ENCODE measurements around the gene RBM23. TPM values are rescaled to one million over a fixed set of nuclear protein-coding genes. Genes with fewer than 3 reads are reported as not detected.

Gene RBM23
- total RNA-seq, 1 experiment from 2014 or later, result 78.9 TPM

- Histone ChIP-seq H3K79me2 (ENCODE audit: low read length) (peaks cover 5% of the 10 kb centered on the region; the same call in 1 of the 2 replicates), H3K9me2 (replicated peaks; ENCODE audit: low read length) (no peaks in the 10 kb centered on the region), H3K9me3 (ENCODE audit: low read length) (no peaks in the 10 kb centered on the region), H3K36me3 (ENCODE audit: low read depth, low read length) (peaks cover 27% of the 10 kb centered on the region; the same call in 1 of the 2 replicates), H2AFZ (ENCODE audit: low read length) (no peak overlapping the region), H3K27ac (ENCODE audit: low read length) (no peak overlapping the region), H3K4me2 (ENCODE audit: low read length) (no peak overlapping the region), H3K4me3 (ENCODE audit: low read length) (no peak overlapping the region), H3K4me1 (ENCODE audit: insufficient read depth, low read length) (peaks cover 14% of the 10 kb centered on the region; the same call in 1 of the 2 replicates), H3K9ac (ENCODE audit: low read length) (no peak overlapping the region), H4K20me1 (ENCODE audit: low read length) (no peaks in the 10 kb centered on the region), H3K27me3 (ENCODE audit: low read length) (no peaks in the 10 kb centered on the region), H3F3A (ENCODE audit: low read length, unreplicated experiment) (no peaks in the 10 kb centered on the region)
- DNase-seq (no peak), ATAC-seq (no peak)
- BruUV-seq (replicated peaks), result no TSS peak
- CTCF ChIA-PET, result no interaction called here
- TF ChIP-seq EZH2 (IDR thresholded peaks at IDR 0.05; ENCODE audit: low read length, unreplicated experiment) (no peak), EZH2phosphoT487 (IDR thresholded peaks at IDR 0.05; ENCODE audit: borderline replicate concordance, low read length) (no peak), CTCF (conservative IDR thresholded peaks at IDR 0.05; ENCODE audit: low read depth, low read length) (no peak)
- intact Hi-C loops (cut with micrococcal nuclease), result no loop called here
- POLR2A ChIA-PET (ENCODE audit: unreplicated experiment), result no interaction called here
These were observed 40.4 kb downstream of the RBM23 start for GRCh38 chr14:22878271-22879246.

GRCh38 chr14:22877000-22877501 lies 41.9 kb downstream of the RBM23 start:
- Histone ChIP-seq H3K27me3 (ENCODE audit: low read length) (no peaks in the 10 kb centered on the region), H3K27ac (ENCODE audit: low read length) (no peak overlapping the region), H3K9me2 (replicated peaks; ENCODE audit: low read length) (no peaks in the 10 kb centered on the region), H3K9me3 (ENCODE audit: low read length) (no peaks in the 10 kb centered on the region), H3K4me2 (ENCODE audit: low read length) (no peak overlapping the region), H3F3A (ENCODE audit: low read length, unreplicated experiment) (no peaks in the 10 kb centered on the region), H3K4me3 (ENCODE audit: low read length) (no peak overlapping the region), H2AFZ (ENCODE audit: low read length) (no peak overlapping the region), H3K4me1 (ENCODE audit: insufficient read depth, low read length) (peaks cover 12% of the 10 kb centered on the region; the same call in 1 of the 2 replicates), H4K20me1 (ENCODE audit: low read length) (no peaks in the 10 kb centered on the region), H3K9ac (ENCODE audit: low read length) (no peak overlapping the region), H3K79me2 (ENCODE audit: low read length) (peaks cover 19% of the 10 kb centered on the region), H3K36me3 (ENCODE audit: low read depth, low read length) (peaks cover 27% of the 10 kb centered on the region; the same call in 1 of the 2 replicates)
- no peak for ATAC-seq
- ChIA-PET POLR2A (ENCODE audit: unreplicated experiment) (no interaction called here), CTCF (no interaction called here)
- DNase-seq, result no peak
- TF ChIP-seq EZH2 (IDR thresholded peaks at IDR 0.05; ENCODE audit: low read length, unreplicated experiment), result no peak
- no peak for TF ChIP-seq CTCF (conservative IDR thresholded peaks at IDR 0.05; ENCODE audit: low read depth, low read length)
- TF ChIP-seq EZH2phosphoT487 (IDR thresholded peaks at IDR 0.05; ENCODE audit: borderline replicate concordance, low read length), result no peak
- BruUV-seq (replicated peaks), result no TSS peak
- intact Hi-C loops (cut with micrococcal nuclease), result no loop called here

Measured in PC-3 (cell line).